Activated CD4-positive, alpha-beta T cell treated with anti-CD3 and anti-CD28 coated beads for 36 hours (primary cell): ENCODE results near the gene TNFAIP8. TPM values are rescaled to one million over a fixed set of nuclear protein-coding genes. Genes with fewer than 3 reads are reported as not detected.

ENCODE experiments used
- ATAC-seq: fragments of 200-7000 bp; cut with Tn5 transposase; one replicate; pipeline ENCODE4 v1.10.0; 2021; ENCODE audit warnings: mild to moderate bottlenecking, moderate library complexity
- CTCF ChIA-PET: fragments of 350-600 bp; sonication (Branson Sonifier 250); formaldehyde crosslinking; loops from one replicate; lab custom pipeline; 2021; ENCODE audit warnings: antibody characterized with exemption; lab: Charles Lee
- POLR2A ChIA-PET: fragments of 350-600 bp; sonication (Branson Sonifier 250); formaldehyde crosslinking; loops from one replicate; lab custom pipeline; 2021; ENCODE audit warnings: antibody characterized with exemption, inconsistent platforms; lab: Charles Lee
- DNase-seq: peaks from one replicate; pipeline ENCODE4 v3.0.0-alpha.2; 2020
- H3K27ac Mint-ChIP-seq: one replicate; pipeline ENCODE4 v1.8.0; 2021; ENCODE audit warnings: mixed read lengths
- H3K27me3 Mint-ChIP-seq: one replicate; pipeline ENCODE4 v1.8.0; 2021; ENCODE audit warnings: mixed read lengths
- H3K36me3 Mint-ChIP-seq: one replicate; pipeline ENCODE4 v1.8.0; 2021; ENCODE audit warnings: low read depth, mixed read lengths
- H3K4me1 Mint-ChIP-seq: one replicate; pipeline ENCODE4 v1.8.0; 2021; ENCODE audit warnings: mixed read lengths
- H3K4me3 Mint-ChIP-seq: one replicate; pipeline ENCODE4 v1.8.0; 2021; ENCODE audit warnings: mild to moderate bottlenecking, moderate library complexity, mixed read lengths
- H3K9me3 Mint-ChIP-seq: one replicate; pipeline ENCODE4 v1.8.0; 2021; ENCODE audit warnings: low read depth, mixed read lengths
- intact Hi-C, 2 experiments: fragments of 100-400 bp; cut with DNase I in 1 of 2; cut with micrococcal nuclease in 1 of 2; formaldehyde crosslinking; loops; one replicate each; pipeline versions ENCODE4 v1.14.2 to v1.15.1; 2022 to 2024; cut with DNase I, micrococcal nuclease
- total RNA-seq, 2 experiments: library from RNA; stranded (reverse); gene quantifications; one replicate each; pipeline ENCODE4 v1.2.3, GENCODE V29; 2021

TNFAIP8 gene
- total RNA-seq, 2 experiments from 2014 or later, result 166 to 171 TPM

DNA sequence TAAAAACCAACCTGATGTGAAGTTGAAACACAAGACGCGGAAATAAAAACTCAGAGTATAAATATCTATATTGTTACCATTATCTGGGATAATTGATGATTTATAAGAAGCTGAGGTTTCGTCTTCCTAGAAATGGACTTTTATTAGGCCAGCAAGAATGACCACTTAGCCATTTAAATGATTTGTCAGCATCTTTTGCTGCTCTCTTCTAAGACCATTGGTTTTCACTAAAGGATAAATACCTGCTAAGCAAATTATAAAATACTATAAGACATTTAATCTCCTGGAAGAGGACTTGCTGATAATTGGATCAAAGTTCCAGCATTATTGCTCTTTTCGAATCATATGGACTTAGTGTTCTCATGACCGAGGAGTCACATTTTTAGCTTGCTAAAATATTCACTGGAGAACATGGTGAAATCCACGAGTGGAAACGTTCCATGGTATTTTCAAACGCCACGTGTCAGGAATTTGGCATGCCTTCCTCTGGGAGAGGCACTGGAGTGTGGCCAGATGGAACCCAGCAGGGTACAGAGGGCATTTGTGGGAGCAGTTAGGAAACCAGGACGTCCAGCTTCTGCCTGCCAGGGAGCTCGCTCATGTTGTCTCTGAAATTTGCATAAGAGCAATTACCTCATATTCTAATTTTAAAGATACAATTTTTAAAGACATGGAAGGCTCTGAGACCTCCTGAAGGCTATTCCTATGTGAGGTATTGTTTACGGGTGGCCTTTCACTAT, 43.1 kb downstream of the TNFAIP8 start:
- POLR2A ChIA-PET, result no interaction called here
- H3K27me3 Mint-ChIP-seq, result no peaks in the 10 kb centered on the region
- peaks cover 42% of the 10 kb centered on the region for H3K36me3 Mint-ChIP-seq
- ATAC-seq, result no peak
- no peak overlapping the region for H3K4me3 Mint-ChIP-seq
- H3K4me1 Mint-ChIP-seq, result peaks cover 80% of the 10 kb centered on the region
- DNase-seq, result no peak
- H3K27ac Mint-ChIP-seq, result peak overlapping the region; percentile 88
- CTCF ChIA-PET, result interaction anchor here (0.8 to 8.0 kb wide), 6 partner anchors 10 to 83 kb away, joined by 3 to 58 read pairs (median 4); no protein-coding TSS in a partner anchor
- no peaks in the 10 kb centered on the region for H3K9me3 Mint-ChIP-seq
- intact Hi-C loops, result loop anchor here in 1 of 2 experiments (5.0 kb wide), 1 partner anchor 42 kb away; the partner anchor contains the start of gene TNFAIP8

- H3K27ac Mint-ChIP-seq, result no peak overlapping the region
- DNase-seq (peak; percentile 55), ATAC-seq (peak; percentile 60)
- no peaks in the 10 kb centered on the region for H3K27me3 Mint-ChIP-seq
- no peak overlapping the region for H3K4me3 Mint-ChIP-seq
- ChIA-PET POLR2A (interaction anchor here (1.0 kb wide), 3 partner anchors 22 to 56 kb away, joined by 3 to 4 read pairs (median 3); no protein-coding TSS in a partner anchor), CTCF (interaction anchor here (0.6 to 8.0 kb wide), 5 partner anchors 8 to 235 kb away, joined by 3 to 58 read pairs (median 4); no protein-coding TSS in a partner anchor)
- no peaks in the 10 kb centered on the region for H3K9me3 Mint-ChIP-seq
- peaks cover 31% of the 10 kb centered on the region for H3K36me3 Mint-ChIP-seq
- peaks cover 75% of the 10 kb centered on the region for H3K4me1 Mint-ChIP-seq
- intact Hi-C loops, result no loop called here
Measured at GRCh38 chr5:119400245-119400644, 44.4 kb downstream of the TNFAIP8 start.

- H3K4me3 Mint-ChIP-seq, result no peak overlapping the region
- peak overlapping the region; percentile 48 for H3K27ac Mint-ChIP-seq
- H3K36me3 Mint-ChIP-seq, result peaks cover 17% of the 10 kb centered on the region
- H3K27me3 Mint-ChIP-seq, result no peaks in the 10 kb centered on the region
- intact Hi-C loops, result no loop called here
- CTCF ChIA-PET, result interaction anchor here (0.6 to 8.0 kb wide), 8 partner anchors 9 to 414 kb away, joined by 3 to 58 read pairs (median 4); partner anchors contain the start of gene DTWD2
- peaks cover 65% of the 10 kb centered on the region for H3K4me1 Mint-ChIP-seq
- H3K9me3 Mint-ChIP-seq, result no peaks in the 10 kb centered on the region
- no peak for ATAC-seq
- no peak for DNase-seq
- POLR2A ChIA-PET, result interaction anchor here (0.7 kb wide), 1 partner anchor 294 kb away, joined by 3 read pairs; no protein-coding TSS in a partner anchor
Measured at GRCh38 chr5:119402081-119402480, 46.3 kb downstream of the TNFAIP8 start.

DNA sequence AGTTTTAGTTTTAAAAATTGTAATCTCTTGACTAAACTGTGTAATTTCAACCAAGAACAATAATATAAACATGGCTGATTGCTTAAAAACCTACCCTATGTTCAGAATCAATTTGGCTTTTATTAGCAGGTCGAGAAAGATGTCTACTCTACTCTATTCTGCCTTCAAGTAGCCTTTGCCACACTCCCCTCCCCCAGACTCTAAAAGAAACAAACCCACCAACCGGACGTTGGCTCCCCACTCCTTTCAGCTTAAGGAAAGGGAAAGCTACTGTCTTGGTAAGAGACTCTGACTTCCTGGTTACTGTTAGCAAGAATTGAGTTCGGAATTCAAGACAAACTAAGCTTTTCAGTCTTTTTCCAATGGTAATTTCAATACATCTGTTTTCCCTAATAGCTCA, 46.7 kb downstream of the TNFAIP8 start:
- Mint-ChIP-seq H3K9me3 (no peaks in the 10 kb centered on the region), H3K27ac (peak overlapping the region; percentile 73), H3K4me1 (peaks cover 60% of the 10 kb centered on the region), H3K4me3 (no peak overlapping the region), H3K27me3 (no peaks in the 10 kb centered on the region), H3K36me3 (peaks cover 14% of the 10 kb centered on the region)
- ChIA-PET CTCF (interaction anchor here (0.6 to 8.0 kb wide), 7 partner anchors 9 to 414 kb away, joined by 3 to 58 read pairs (median 3); partner anchors contain the start of gene DTWD2), POLR2A (interaction anchor here (0.7 kb wide), 1 partner anchor 295 kb away, joined by 3 read pairs; no protein-coding TSS in a partner anchor)
- DNase-seq, result no peak
- no peak for ATAC-seq
- intact Hi-C loops, result no loop called here

- Mint-ChIP-seq H3K4me3 (no peak overlapping the region), H3K4me1 (peaks cover 47% of the 10 kb centered on the region), H3K9me3 (no peaks in the 10 kb centered on the region), H3K36me3 (peaks cover 5% of the 10 kb centered on the region), H3K27ac (no peak overlapping the region), H3K27me3 (no peaks in the 10 kb centered on the region)
- no peak for DNase-seq
- ChIA-PET POLR2A (no interaction called here), CTCF (no interaction called here)
- intact Hi-C loops, result no loop called here
- no peak for ATAC-seq
Measured at GRCh38 chr5:119404033-119404432, 48.2 kb downstream of the TNFAIP8 start.

DNA sequence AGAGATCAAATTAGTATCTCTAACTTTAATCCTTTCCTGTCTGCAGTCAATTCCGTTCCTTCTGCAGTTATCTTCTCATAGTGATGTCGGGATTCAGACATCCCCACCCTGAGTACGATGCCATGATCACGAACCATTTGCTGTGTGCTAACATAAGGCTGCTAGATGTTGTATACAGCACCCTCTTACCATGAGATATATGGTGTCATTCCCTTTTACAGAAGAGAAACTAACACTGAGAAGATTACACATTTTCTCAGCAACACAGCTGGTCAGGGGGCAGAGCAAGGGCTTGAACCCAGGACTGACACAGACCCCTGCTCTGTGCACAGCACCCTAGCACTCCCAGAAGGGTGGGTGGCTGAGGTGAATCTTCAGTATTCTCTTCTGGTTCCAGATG, 49.6 kb downstream of the TNFAIP8 start:
- DNase-seq, result no peak
- Mint-ChIP-seq H3K36me3 (no peaks in the 10 kb centered on the region), H3K4me1 (peaks cover 47% of the 10 kb centered on the region), H3K27ac (no peak overlapping the region), H3K9me3 (no peaks in the 10 kb centered on the region), H3K27me3 (no peaks in the 10 kb centered on the region), H3K4me3 (no peak overlapping the region)
- POLR2A ChIA-PET, result no interaction called here
- CTCF ChIA-PET, result interaction anchor here (1.7 kb wide), 1 partner anchor 13 kb away, joined by 4 read pairs; no protein-coding TSS in a partner anchor
- intact Hi-C loops, result no loop called here
- no peak for ATAC-seq

- ChIA-PET CTCF (no interaction called here), POLR2A (no interaction called here)
- no peak overlapping the region for H3K4me3 Mint-ChIP-seq
- no peak for ATAC-seq
- H3K36me3 Mint-ChIP-seq, result no peaks in the 10 kb centered on the region
- H3K9me3 Mint-ChIP-seq, result no peaks in the 10 kb centered on the region
- no peak for DNase-seq
- H3K4me1 Mint-ChIP-seq, result peaks cover 55% of the 10 kb centered on the region
- H3K27me3 Mint-ChIP-seq, result no peaks in the 10 kb centered on the region
- H3K27ac Mint-ChIP-seq, result no peak overlapping the region
- intact Hi-C loops, result no loop called here
Measured at GRCh38 chr5:119406551-119407110, 50.8 kb downstream of the TNFAIP8 start.

GRCh38 chr5:119409235-119409815, 53.5 kb downstream of the TNFAIP8 start:
- Mint-ChIP-seq H3K27ac (peak overlapping the region; percentile 9), H3K4me1 (peaks cover 47% of the 10 kb centered on the region), H3K4me3 (no peak overlapping the region), H3K36me3 (no peaks in the 10 kb centered on the region), H3K9me3 (no peaks in the 10 kb centered on the region), H3K27me3 (no peaks in the 10 kb centered on the region)
- ATAC-seq, result peak; percentile 40
- ChIA-PET POLR2A (no interaction called here), CTCF (interaction anchor here (0.9 to 6.4 kb wide), 9 partner anchors 10 to 424 kb away, joined by 3 to 88 read pairs (median 7); partner anchors contain the start of gene DTWD2)
- intact Hi-C loops, result no loop called here
- peak; percentile 34 for DNase-seq

- no peaks in the 10 kb centered on the region for H3K27me3 Mint-ChIP-seq
Measured at GRCh38 chr5:119410448-119411159, 54.8 kb downstream of the TNFAIP8 start.

More at GRCh38 chr5:119410448-119411159, 54.8 kb downstream of the TNFAIP8 start:
- ATAC-seq, result peak; percentile 60
- H3K4me3 Mint-ChIP-seq, result no peak overlapping the region
- CTCF ChIA-PET, result interaction anchor here (0.6 to 6.4 kb wide), 32 partner anchors 11 to 476 kb away, joined by 3 to 88 read pairs (median 8); partner anchors contain the start of genes DMXL1, DTWD2 and TNFAIP8
- POLR2A ChIA-PET, result interaction anchor here (1.9 kb wide), 1 partner anchor 142 kb away, joined by 7 read pairs; no protein-coding TSS in a partner anchor
- intact Hi-C loops, result loop anchor here (1.0 to 5.0 kb wide), 6 partner anchors 13 to 340 kb away; partner anchors contain the start of gene DMXL1 (in 1 of the 2)
- no peaks in the 10 kb centered on the region for H3K36me3 Mint-ChIP-seq
- H3K4me1 Mint-ChIP-seq, result peaks cover 39% of the 10 kb centered on the region
- DNase-seq, result peak; percentile 24
- H3K27ac Mint-ChIP-seq, result no peak overlapping the region
- no peaks in the 10 kb centered on the region for H3K9me3 Mint-ChIP-seq
